NCI-H146 (cell line): ENCODE data around the gene ZBTB16.

Experiments used
- DNase-seq: peaks from one replicate; lab custom pipeline; 2025; lab: John Stamatoyannopoulos, UW

ZBTB16 gene

GRCh38 chr11:114262681-114263512, 203.4 kb downstream of the ZBTB16 start:
- peak; percentile 63 for DNase-seq

GRCh38 chr11:114263513-114264170, 204.1 kb downstream of the ZBTB16 start:
- DNase-seq: no peak

DNA sequence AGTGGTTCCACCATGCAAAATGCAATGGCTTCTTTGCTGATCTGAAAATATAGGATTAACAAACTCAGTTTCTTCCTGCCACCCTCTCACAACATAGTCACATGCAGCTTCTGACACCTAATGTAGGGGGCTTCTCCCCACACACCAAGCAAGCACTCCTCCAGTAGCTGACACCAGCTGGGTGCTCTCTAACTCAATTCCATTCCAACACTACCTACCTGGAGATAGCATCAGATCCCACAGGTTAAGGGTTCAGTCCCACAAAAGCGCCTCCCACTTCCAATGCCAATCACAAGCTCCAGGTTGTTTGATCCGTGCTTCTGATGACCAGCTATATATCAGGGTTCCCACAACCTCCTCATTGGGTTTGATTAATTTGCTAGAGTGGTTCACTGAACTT, 204.9 kb downstream of the ZBTB16 start:
- no peak for DNase-seq

DNA sequence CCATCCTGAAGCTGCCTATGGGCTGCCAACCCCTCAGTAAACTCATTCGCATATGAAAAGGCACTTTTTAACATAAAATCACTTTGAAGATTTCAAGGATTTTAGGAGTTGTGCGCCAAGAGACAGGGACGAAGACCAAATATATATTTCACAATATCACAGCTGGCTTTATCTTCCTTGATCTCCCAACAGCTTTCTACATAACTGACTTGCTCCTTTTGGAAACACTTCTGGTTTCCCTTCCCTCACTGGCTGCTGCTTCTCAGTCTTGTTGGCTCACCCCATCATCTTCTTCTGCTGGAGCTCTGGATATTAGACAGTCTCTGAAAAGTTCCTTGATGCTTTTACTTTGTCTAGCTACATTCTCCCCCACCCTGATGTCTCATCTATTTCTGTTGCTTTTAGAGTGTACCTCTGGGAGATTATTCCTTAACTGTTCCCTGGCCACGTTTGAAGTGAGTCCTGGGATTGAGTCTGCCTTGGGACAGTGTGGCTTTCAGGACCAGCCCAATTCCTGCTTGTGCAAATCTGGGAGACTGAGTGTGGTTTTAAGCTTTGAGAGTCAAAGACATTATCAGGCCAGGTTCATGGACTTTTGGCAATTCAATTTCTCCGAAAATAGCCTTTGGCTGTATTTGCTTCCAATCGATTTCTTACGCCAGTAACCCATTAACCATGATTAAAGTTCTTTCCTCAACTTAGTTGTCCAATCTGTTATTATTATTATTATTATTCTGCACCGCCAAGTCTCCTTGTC, 205.8 kb downstream of the ZBTB16 start:
- no peak for DNase-seq

GRCh38 chr11:114269498-114269897, 210.0 kb downstream of the ZBTB16 start:
- no peak for DNase-seq

DNA sequence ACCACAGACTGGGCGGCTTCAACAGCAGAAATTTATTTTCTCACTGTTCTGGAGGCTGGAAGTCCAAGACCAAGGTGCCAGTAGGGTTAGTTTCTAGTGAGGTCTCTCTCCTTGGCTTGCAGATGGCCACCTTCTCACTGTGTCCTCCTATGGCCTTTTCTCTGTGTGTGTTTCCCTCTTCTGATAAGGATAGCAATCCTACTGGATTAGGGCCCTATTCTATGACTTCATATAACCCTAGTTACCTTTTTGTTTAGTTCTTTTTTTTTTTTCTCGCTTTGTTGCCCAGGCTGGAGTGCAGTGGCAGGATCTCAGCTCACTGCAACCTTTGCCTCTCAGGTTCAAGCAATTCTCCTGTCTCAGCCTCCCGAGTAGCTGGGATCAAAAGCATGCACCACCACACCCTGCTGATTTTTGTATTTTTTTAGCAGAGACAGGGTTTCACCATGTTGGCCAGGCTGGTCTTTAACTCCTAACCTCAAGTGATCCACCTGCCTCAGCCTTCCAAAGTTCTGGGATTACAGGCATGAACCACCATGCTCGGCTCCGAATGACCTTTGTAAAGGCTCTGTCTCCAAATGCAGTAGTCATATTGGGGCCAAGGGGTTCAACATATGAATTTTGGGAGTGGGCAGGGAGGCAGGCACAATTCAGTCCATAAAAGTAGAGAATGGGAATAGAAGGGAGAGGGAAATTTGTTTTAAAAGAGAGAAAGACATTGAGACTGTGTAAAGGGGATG, 211.2 kb downstream of the ZBTB16 start:
- no peak for DNase-seq

DNA sequence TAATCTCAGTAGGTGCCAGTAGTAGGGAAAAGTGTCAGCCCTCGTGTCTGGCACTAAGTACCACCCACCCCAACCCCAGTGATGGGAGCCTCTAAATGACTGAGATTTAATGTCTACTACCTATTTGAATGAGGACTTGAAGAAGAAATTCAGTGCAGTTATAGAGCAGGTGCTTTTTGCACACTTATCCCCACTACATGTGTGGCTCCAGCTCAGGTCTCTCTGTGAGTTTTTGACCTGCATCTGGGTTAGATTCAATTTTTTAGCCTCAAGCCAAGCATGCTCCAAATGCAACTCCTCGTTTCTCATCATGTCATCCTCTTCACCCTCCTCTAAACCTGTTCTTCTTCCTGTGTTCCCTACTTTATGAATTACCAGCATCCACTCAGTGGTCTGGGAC, 211.8 kb downstream of the ZBTB16 start:
- DNase-seq: no peak

- no peak for DNase-seq
These were observed 212.8 kb downstream of the ZBTB16 start for GRCh38 chr11:114272311-114272710.

GRCh38 chr11:114273071-114273470, 213.6 kb downstream of the ZBTB16 start:
- DNase-seq: no peak

GRCh38 chr11:114273890-114274635, 214.6 kb downstream of the ZBTB16 start:
- no peak for DNase-seq

GRCh38 chr11:114274637-114275036, 215.1 kb downstream of the ZBTB16 start:
- no peak for DNase-seq

- DNase-seq: no peak
These were observed 215.8 kb downstream of the ZBTB16 start for GRCh38 chr11:114275280-114275679.

- no peak for DNase-seq
These were observed 216.6 kb downstream of the ZBTB16 start for GRCh38 chr11:114276077-114276476.

DNA sequence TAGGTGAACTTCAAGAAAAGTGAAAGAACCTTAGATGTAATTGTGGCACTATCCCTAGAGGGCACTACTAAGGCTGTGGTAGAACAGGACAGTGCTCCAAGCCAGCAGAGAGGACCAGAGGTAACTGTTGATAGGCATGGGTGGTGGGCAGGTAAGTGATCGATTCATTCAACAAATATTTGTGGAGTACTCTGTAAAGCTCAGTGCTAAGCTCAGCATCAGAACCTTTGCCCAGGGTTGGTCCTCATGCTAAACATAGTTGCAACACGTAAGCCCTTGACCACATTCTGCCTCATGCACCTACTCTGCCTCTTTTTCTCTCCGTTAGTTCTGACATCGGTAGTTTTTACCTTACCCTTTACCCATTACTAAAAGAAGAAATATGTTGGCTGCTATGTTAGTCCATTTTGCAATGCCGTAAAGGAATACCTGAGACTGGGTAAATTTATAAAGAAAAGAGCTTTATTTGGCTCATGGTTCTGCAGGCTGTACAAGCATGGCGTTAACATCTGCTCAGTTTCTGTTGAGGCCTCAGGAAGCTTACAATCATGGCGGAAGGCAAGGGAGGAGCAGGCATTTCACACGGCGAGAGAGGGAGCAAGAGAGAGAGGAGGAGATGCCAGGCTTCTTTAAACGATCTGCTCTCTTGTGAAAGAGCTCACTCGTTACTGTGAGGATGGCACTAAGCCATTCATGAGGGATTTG, 218.3 kb downstream of the ZBTB16 start:
- no peak for DNase-seq

GRCh38 chr11:114278342-114279065, 219.0 kb downstream of the ZBTB16 start:
- DNase-seq: no peak

GRCh38 chr11:114279792-114280546, 220.5 kb downstream of the ZBTB16 start:
- no peak for DNase-seq

- peak; percentile 93 for DNase-seq
These were observed 221.2 kb downstream of the ZBTB16 start for GRCh38 chr11:114280696-114281095.

- DNase-seq: no peak
These were observed 222.0 kb downstream of the ZBTB16 start for GRCh38 chr11:114281388-114281956.

DNA sequence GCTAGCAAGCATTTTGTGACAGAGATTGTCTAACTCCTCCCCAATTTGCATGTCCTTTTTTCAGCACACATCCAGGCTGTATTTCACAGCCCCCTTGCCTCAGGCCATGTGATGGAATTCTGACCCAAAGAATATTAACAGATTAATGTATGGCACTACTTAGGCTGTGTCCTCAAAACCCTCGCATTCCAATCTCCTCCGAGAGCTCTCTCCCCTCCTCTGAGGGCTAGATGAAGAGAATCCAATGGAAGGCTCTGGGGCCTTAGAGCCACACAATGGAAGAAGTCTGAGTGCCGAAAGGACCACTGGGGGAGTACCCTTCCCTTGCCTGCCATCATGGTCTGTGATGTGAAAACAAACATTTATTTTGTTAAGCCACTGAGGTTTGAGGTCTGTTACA, 223.0 kb downstream of the ZBTB16 start:
- no peak for DNase-seq
